Pons (tissue), 1 donor: ENCODE data around the gene LOX.

Experiments
- DNase-seq: peaks from one replicate; pipeline ENCODE4 v3.0.0-alpha.2; 2016; ENCODE audit warnings: low spot score

Gene LOX

DNA sequence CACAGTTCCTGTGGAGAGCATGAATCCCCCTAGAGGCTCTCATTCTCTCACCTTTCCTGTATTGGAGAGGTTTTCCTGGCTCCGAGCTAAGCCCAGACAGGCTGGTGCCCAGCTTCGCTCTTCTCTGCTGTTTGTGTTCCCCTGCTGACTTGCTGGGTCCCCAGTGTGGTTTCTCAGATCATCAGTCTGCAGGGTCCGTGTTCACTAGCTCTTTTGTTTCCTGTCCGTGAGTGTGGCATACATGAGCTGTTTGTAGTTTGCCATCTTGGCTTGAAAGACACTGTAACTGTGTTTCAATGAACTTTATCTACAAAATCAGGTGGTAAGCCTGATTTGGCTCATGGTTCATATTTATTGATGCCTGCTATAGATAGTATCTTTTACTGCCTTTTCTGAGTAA lies 23.8 kb downstream of the LOX start:
- DNase-seq = no peak

DNA sequence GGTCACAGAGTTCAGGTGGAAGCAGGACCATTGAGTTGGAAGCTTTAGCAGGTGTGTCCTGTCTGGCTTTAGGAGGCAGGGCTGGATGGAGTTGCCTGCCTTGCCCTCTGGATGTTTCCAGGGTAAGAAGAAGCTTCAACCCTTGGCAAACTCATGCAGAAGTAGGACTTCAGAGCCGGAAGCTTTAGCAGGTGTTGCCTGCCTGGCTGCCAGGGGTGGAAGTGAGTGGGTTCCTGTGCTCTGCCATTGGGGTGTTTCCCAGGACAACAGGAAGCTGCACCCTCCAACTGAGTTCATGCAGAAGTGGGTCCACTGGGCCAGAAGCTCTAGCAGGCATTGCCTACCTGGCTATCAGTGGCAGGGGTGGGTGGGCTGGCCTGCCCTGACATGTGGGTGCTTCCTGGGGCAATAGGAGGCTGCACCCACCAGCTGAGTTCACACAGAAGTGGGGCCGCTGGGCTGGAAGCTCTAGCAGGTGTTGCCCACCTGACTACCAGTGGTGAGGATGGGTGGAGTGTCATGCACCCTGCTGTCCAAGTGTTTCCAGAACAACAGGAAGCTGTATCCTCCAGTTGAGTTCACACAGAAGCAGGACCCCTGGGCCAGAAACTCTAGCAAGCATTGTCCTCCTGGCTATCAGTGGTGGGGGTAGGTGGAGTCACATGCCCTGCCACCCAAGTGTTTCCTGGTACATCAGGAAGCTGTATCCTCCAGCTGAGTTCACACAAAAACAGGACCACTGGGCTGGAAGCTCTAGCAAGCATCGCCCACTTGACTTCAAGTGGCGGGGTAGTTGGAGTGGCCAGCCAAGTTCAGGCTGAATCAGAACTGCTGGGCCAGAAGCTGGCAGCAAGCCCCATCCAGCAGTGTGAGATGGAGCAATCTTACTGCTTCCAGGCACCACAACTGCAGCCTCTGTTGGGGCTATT lies 24.6 kb downstream of the LOX start:
- no peak for DNase-seq

DNA sequence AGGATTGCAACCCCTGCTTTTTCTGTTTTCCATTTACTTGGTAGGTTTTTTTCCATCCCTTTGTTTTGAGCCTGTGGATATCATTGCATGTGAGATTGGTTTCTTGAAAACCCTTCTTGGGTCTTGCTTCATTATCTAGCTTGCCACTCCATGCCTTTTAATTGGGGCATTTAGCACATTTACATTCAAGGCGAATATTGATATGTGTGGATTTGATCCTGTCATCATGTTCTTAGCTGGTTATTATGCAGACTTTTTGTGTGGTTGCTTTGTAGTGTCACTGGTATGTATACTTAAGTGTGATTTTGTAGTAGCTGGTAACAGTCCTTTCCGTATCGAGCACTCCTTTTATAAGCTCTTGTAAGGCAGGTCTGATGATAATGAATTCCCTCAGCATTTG lies 26.5 kb downstream of the LOX start:
- DNase-seq = no peak

DNA sequence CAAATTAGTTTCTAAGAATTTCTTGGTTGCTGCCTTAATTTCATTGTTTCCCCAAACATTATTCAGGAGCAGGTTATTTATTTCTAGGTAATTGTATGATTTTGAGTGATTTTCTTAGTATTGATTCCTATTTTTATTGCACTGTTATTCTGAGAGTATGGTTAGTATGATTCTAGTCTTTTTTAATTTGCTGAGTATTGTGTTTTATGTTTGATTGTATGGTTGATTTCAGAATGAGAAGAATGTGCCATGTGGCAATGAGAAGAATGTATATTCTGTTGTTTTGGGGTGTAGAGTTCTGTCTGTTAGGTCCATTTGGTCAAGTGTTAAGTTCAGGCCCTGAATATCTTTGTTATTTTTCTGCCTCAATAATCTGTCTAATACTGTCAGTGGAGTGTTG lies 27.1 kb downstream of the LOX start:
- DNase-seq = no peak

DNA sequence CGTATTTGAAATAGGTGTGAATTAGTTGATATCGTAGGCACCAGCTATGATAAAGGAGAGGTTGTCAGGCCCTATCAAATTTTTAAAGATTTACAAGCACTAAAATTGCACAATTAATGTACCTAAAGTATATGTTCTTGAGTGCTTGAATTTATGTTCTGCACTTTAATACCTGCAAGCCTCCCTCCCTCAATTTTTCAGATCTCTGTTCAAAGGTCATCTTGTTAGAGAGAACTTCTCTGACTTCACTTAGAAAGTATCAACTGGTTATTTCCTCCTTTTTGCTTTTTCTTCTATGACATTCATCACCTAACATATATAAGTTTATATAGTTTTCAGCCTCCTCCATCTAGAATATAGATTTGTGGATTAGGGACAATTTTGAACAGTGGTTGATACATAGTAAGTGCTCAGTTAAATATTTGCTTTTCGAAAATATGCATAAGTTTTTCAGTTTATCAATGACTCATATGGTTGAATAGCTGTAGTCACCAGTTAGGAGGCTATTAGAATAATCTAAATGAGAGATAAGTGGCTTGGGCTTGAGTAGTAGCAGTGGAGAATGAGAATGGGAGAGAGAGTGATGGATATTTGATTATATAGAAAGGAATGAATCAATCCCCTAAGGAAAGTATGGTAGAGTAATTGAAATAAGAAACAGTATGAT lies 37.3 kb downstream of the LOX start:
- no peak for DNase-seq

DNA sequence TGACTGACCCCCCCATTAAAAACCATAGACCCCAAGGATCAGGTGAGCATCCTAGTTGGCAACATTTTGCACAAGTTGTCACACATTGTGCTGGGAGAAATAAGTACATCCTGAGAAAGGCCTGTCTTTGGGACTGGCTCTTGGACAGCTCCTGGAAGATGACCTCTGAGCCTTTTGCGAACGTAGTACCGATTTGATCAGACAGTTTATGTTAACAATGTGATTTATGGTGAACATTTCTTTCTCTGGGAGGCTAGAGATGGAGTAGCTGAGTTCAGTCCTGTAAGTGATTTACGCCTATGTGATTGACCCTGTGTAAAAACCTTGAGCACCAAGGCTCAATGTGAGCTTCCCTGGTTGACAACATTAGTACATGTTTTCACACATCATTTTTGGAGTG lies 41.7 kb downstream of the LOX start:
- no peak for DNase-seq

DNA sequence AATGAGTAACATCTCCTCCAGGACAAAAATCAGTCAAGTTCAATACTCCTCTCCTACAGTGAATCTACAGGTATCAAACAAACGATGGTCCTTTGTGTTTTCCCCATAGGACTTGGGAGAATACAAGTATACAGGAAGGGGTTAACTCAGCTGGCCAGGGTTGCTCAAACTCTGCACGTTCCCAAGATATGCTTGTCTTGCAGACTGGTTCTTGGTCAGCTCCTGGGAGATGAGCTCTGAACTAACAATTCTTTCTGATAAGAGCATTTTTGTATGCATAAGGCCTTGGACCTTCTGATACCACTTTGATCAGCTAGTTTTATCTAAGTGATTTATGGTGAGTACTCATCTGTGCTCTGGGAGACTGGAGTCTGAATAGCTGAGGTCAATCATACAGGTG lies 42.1 kb downstream of the LOX start:
- DNase-seq = no peak

DNA sequence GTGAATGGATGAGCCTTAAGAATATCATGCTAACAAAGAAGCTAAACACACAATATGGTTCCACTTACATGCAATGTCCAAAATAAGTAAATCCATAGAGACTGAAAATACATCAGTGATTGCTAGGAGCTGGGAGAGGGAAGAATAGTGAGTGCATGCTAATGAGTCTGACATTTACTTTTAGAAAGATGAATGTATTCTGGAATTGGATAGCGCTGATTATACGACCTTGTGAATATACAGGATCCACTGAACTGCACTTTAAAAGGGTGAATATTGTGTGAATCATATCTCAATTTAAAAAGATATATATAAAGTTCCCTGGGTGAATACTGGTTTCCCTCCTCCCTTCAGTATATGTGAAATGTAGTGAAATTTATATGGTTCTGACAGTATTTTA lies 46.2 kb downstream of the LOX start:
- DNase-seq = no peak

DNA sequence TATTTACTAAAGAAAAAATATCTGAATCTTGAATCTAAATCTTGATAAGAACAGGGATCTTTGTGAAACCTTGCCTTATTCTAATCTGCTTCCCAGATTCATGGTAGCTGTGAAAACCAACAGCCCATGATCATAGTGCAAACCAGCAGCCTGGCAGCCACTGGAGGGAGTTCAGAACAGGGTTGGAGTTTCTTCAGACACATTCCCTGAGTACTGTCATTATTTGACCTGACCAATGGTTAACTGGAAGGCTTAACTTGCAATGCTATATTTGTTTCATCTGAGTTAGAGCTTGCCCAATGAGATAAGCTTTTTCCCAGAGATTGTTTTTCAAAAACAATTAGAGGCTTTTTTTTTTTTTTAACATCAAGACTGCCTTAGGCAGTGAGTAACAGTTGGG lies 47.8 kb downstream of the LOX start:
- no peak for DNase-seq

DNA sequence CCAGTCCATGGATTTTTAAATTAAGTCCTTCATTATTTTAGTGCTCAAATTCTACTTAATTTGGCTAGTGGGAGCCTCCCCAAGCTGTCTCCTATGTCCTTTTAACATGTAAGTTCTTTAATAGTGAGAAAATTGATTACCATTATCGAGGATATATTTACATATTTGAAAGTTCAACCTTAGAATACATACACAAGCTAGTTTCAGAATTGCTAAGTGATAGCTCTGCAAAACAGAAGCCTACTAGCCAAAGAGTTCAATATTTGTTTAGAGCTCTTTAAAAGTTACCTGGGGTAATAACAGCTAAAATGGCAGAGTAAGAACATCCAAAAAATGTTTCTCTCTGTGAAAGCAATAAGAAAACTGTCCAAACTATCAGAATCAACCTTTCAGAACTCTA lies 48.2 kb downstream of the LOX start:
- no peak for DNase-seq

DNA sequence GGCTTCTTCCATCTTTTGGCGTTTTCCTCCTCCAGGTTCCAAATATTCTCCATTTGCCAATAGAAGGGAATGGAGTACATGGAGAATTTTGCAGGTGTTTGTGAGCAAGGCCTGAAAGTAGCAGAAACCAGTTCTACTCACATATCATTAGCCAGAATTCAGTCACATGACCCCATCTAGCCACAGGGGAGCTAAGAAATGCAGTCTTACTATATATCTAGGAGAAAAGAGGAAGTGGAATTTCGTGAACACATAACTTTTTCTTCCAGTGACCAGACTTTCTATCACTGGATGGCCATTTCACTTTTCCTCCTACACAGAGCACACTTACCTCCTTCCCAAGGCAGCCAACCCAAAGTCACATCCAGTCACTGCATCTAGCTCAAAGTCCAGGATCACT lies 55.1 kb downstream of the LOX start:
- no peak for DNase-seq

DNA sequence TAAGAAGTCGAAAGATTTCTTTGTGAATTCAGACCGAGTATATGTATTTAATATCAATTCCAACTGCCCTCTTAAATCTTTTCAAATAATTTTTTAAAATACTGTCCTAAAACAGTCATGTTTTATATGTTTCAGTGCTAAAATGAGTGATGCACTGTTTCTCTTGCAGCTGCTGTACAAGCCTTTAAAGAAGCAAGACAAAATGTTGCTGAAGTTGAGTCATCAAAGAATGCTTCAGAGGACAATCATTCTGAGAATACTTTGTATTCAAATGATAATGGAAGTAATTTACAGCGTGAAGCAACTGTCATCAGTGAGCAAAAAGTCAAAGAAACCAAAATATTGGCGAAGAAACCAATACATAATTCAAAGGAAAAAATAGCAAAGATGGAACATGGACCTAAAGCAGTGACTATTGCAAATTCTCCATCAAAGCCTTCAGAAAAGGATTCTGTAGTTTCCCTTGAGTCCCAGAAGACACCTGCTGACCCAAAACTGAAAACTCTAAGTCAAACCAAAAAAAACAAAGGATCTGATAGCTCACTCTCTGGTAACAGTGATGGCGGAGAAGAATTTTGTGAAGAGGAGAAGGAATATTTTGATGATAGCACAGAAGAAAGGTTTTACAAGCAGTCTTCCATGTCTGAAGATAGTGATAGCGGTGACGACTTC lies 58.0 kb downstream of the LOX start:
- no peak for DNase-seq

DNA sequence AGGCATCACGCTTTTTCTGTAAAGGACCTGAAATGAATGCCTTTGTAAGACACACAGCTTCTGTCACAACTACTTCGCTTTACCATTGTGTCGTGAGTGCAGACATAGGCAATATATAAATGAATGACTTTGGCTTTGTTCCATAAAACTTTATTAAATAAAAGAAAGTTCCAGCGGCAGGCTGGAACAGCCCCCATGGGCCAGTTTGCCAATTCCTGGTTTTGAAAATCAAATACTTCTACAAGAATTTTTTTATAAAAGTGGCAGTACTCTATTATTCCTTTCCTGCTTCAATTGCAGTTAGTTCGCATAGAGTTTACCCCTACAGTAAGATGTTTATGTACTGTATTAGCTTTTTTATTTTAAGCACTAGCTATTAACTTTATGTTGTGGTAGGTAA lies 62.6 kb downstream of the LOX start:
- DNase-seq = no peak

DNA sequence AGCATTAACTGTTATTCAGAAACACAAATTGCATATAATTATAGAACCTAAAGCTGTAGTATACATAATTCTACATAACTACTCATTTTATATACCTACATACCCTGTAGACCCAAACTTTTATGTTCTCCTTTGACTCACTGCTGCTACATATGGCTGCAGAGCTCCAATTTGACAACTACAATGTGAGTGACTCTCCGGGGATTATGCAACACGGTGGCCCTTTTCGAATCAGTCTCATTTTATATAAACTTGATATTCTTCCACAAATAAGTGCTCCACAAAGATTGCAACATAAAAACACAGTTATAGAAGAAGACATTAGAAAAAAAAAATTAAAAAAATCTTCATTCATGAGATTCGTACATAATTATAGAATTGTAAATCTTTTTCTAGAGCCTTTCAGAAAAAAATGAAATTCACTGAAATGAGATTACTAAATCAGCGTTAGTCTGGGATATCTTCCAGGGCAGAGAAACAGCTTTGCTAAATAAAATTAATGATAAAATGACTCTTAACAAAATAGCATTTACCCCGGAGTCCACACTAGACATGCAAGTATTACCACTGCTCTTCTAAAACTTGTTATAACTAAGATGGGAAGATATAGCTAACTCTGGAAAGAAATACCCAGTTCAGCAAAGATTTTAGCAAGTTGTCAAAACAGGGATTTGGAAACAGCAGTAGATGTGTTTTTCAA lies 63.7 kb downstream of the LOX start:
- DNase-seq = no peak
